Neural crest cell (in vitro differentiated cells): ENCODE measurements around the gene CDH13. TPM values are rescaled to one million over a fixed set of nuclear protein-coding genes. Genes with fewer than 3 reads are reported as not detected.

Experiments
- DNase-seq: peaks from one replicate; pipeline ENCODE4 v3.0.0; 2021; ENCODE audit warnings: low read depth, mixed read lengths, low spot score
- H3K27ac Mint-ChIP-seq: one replicate; pipeline ENCODE4 v1.8.0; 2021; ENCODE audit warnings: mild to moderate bottlenecking, mixed read lengths; ENCODE audit not compliant: unreplicated experiment
- H3K27me3 Mint-ChIP-seq: 2 replicates; pipeline ENCODE4 v1.8.0; 2021; ENCODE audit warnings: low read depth, mild to moderate bottlenecking, mixed read lengths
- H3K36me3 Mint-ChIP-seq: 2 replicates; pipeline ENCODE4 v1.8.0; 2021; ENCODE audit warnings: low read depth, mild to moderate bottlenecking, mixed read lengths
- H3K4me1 Mint-ChIP-seq: 2 replicates; pipeline ENCODE4 v1.8.0; 2021; ENCODE audit warnings: mixed read lengths
- H3K4me3 Mint-ChIP-seq: one replicate; pipeline ENCODE4 v1.8.0; 2021; ENCODE audit warnings: mild to moderate bottlenecking, mixed read lengths
- H3K9me3 Mint-ChIP-seq: 2 replicates; pipeline ENCODE4 v1.8.0; 2021; ENCODE audit warnings: mixed read lengths
- CTCF ChIP-seq: fragments of 200-600 bp; sonication (generic); conservative IDR thresholded peaks from 2 replicates; pipeline ENCODE4 v1.5.0; 2021; ENCODE audit warnings: antibody characterized with exemption, mild to moderate bottlenecking
- total RNA-seq: library from RNA; stranded (reverse); gene quantifications from 2 replicates; pipeline ENCODE4 v1.2.1, GENCODE V29; 2021

CDH13 gene
- total RNA-seq, 1 donor from 2014 or later = 1.1 TPM

DNA sequence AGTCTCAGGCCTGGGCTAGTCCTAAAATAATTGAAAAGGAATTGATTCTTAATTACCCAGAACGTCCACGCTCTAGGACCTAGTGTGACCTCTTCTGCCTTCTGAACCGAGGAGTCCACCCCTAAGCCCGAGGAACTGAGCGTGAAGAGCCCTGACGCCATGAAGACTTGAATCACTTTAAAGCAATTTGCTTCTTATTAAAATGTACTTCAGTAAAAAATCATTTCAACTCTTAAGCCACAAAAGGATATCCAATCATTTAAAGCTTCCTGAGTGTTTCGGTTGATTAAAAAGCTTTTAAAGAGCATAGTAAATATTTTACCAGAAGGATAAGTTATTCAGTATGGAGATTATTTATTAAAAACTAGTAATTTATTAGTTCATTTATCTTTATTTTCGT is 1192.6 kb downstream of the CDH13 start:
- no peak overlapping the region for H3K27ac Mint-ChIP-seq
- no peaks in the 10 kb centered on the region for H3K9me3 Mint-ChIP-seq
- DNase-seq = no peak
- no peaks in the 10 kb centered on the region for H3K36me3 Mint-ChIP-seq
- no peak for TF ChIP-seq CTCF
- no peak overlapping the region for H3K4me3 Mint-ChIP-seq
- H3K4me1 Mint-ChIP-seq = peaks cover 6% of the 10 kb centered on the region
- no peaks in the 10 kb centered on the region for H3K27me3 Mint-ChIP-seq

- Mint-ChIP-seq H3K27me3 (peaks cover 3% of the 10 kb centered on the region), H3K9me3 (no peaks in the 10 kb centered on the region), H3K36me3 (no peaks in the 10 kb centered on the region), H3K27ac (no peak overlapping the region), H3K4me3 (no peak overlapping the region), H3K4me1 (peaks cover 10% of the 10 kb centered on the region)
- TF ChIP-seq CTCF = peak; percentile 96
- peak; percentile 91 for DNase-seq
These were observed 1199.6 kb downstream of the CDH13 start for GRCh38 chr16:83826146-83826913.

DNA sequence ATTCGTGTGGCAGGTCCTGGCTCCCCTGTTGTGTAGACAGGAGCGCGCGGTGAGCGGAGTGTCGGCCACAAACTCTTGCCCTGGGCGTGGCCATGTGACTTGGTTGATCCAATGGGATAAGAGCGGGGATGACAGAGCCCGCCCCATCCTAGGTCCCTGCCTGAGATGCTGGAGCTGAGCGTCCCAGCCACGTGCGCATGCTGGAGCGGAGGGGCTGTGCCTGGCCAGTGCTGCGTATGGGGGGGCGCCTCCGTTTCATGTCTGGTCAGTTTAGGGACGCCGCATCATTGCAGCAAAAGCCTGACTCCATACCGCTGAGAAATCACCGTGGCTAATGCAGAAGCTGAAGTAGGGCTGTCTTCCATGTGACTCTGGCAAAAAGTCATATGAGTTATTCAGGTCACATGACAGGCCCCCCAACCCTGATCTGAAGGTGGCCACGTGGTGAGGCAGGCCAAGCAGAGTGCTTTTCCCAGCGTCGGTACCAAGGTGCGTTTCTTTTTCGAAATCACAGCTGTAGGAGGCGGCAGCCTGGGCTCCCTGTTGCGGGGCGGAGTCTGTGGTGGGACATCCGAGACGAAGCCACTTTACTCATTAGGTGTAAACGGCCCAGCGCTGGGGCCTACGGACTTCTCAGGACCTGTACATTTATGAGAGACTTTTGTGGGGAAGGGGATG is 1203.5 kb downstream of the CDH13 start:
- Mint-ChIP-seq H3K4me3 (no peak overlapping the region), H3K27ac (no peak overlapping the region), H3K4me1 (peaks cover 16% of the 10 kb centered on the region), H3K9me3 (no peaks in the 10 kb centered on the region), H3K36me3 (no peaks in the 10 kb centered on the region), H3K27me3 (peaks cover 3% of the 10 kb centered on the region)
- no peak for DNase-seq
- TF ChIP-seq CTCF = no peak

DNA sequence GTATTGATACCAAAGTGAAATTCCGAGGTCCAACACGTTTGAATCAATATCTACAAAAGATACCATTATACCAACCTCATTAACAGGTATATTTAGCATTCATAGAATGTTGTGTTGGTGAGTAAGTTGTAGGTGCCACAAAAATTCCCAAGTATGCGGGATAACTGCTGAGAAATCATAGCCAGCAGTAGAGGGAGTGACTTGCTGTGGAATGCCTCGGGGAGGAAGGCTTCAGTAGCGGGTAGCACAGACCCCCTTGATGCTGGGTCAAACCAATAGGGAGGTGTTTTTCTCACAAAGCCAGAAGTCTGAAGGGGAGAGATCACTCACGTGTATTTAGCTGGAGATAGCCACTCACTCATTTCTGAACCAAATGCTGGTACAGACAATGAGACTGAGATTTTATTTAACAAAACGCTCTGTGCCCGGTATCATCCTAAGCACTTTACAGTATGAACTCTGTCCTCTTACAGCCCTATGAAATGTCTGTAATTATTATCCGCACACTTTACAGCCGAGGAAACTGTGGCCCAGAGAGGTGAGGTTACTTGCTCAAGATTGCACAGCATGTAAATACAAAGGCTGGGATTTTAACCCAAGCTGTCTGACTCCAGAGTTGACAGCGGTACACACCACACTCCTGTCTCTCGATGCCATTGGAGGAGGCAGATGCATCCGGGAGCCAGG is 1204.1 kb downstream of the CDH13 start:
- no peak overlapping the region for H3K27ac Mint-ChIP-seq

More for the DNA sequence above, 1204.1 kb downstream of the CDH13 start:
- Mint-ChIP-seq H3K27me3 (peaks cover 3% of the 10 kb centered on the region), H3K9me3 (no peaks in the 10 kb centered on the region), H3K4me1 (peaks cover 20% of the 10 kb centered on the region), H3K4me3 (no peak overlapping the region), H3K36me3 (no peaks in the 10 kb centered on the region)
- DNase-seq = no peak
- no peak for TF ChIP-seq CTCF
